Liver (tissue), 9 donors: Measurements from ENCODE around the gene SPINK1. TPM values are rescaled to one million over a fixed set of nuclear protein-coding genes. Genes with fewer than 3 reads are reported as not detected.

Source experiments
- DNase-seq: peaks from one replicate; pipeline ENCODE4 v3.0.0-alpha.2; 2017; ENCODE audit warnings: low spot score
- H3K27ac ChIP-seq, 2 donors: one replicate each; pipeline ENCODE4 v1.7.0; 2013; ENCODE audit warnings: inconsistent platforms in 2 of 2, low read length in 2 of 2, control low read depth in 1 of 2, low read depth in 1 of 2, mild to moderate bottlenecking in 1 of 2
- H3K27me3 ChIP-seq, 4 donors: one replicate each; pipeline versions ENCODE4 v1.6.1 to v1.7.0; 2013; ENCODE audit warnings: low read length in 3 of 4, inconsistent platforms in 1 of 4, mild to moderate bottlenecking in 1 of 4, moderate library complexity in 1 of 4; ENCODE audit not compliant: control insufficient read depth in 4 of 4, insufficient read depth in 4 of 4
- H3K36me3 ChIP-seq, 4 donors: one replicate each; pipeline versions ENCODE4 v1.6.1 to v1.7.0; 2013; ENCODE audit warnings: low read length in 3 of 4, mild to moderate bottlenecking in 3 of 4, low read depth in 1 of 4, moderate library complexity in 1 of 4; ENCODE audit not compliant: control insufficient read depth in 4 of 4, insufficient read depth in 3 of 4
- H3K4me1 ChIP-seq, 4 donors: one replicate each; pipeline versions ENCODE4 v1.6.1 to v1.7.0; 2013; ENCODE audit warnings: low read length in 3 of 4, mild to moderate bottlenecking in 3 of 4, moderate library complexity in 1 of 4; ENCODE audit not compliant: control insufficient read depth in 4 of 4, insufficient read depth in 4 of 4
- H3K4me3 ChIP-seq, 3 donors: one replicate each; pipeline versions ENCODE4 v1.6.1 to v1.7.0; 2013; ENCODE audit warnings: low read length in 3 of 3, control low read depth in 1 of 3, low read depth in 1 of 3, mild to moderate bottlenecking in 1 of 3
- H3K9ac ChIP-seq, 2 donors: one replicate each; pipeline ENCODE4 v1.7.0; 2013; ENCODE audit warnings: low read length in 2 of 2, mild to moderate bottlenecking in 2 of 2, moderate library complexity in 2 of 2, control low read depth in 1 of 2, low read depth in 1 of 2
- H3K9me3 ChIP-seq, 4 donors: one replicate each; pipeline versions ENCODE4 v1.6.1 to v1.7.0; 2013; ENCODE audit warnings: low read length in 3 of 4; ENCODE audit not compliant: control insufficient read depth in 4 of 4
- EGR1 ChIP-seq, 2 donors: IDR thresholded peaks; 2 replicates each; pipeline ENCODE4 v1.6.1; 2016 to 2018; ENCODE audit warnings: antibody characterized with exemption in 2 of 2, low read depth in 2 of 2
- FOXA1 ChIP-seq: IDR thresholded peaks from 2 replicates; pipeline ENCODE4 v1.6.1; 2016; ENCODE audit warnings: antibody characterized with exemption
- FOXA2 ChIP-seq: IDR thresholded peaks from 2 replicates; pipeline ENCODE4 v1.6.1; 2016; ENCODE audit warnings: antibody characterized with exemption
- GABPA ChIP-seq, 2 donors: IDR thresholded peaks in 1 of 2; conservative IDR thresholded peaks in 1 of 2; 2 replicates each; pipeline ENCODE4 v1.6.1; 2016; ENCODE audit warnings: antibody characterized with exemption in 2 of 2, mild to moderate bottlenecking in 1 of 2, moderate library complexity in 1 of 2
- HNF4A ChIP-seq, 2 donors: conservative IDR thresholded peaks; 2 replicates each; pipeline ENCODE4 v1.6.1; 2016; ENCODE audit warnings: antibody characterized with exemption in 2 of 2, mild to moderate bottlenecking in 2 of 2
- HNF4G ChIP-seq: IDR thresholded peaks from 2 replicates; pipeline ENCODE4 v1.6.1; 2016; ENCODE audit warnings: antibody characterized with exemption
- NR2F2 ChIP-seq: IDR thresholded peaks from 2 replicates; pipeline ENCODE4 v1.6.1; 2016; ENCODE audit warnings: antibody characterized with exemption
- RAD21 ChIP-seq, 2 donors: IDR thresholded peaks; 2 replicates each; pipeline ENCODE4 v1.6.1; 2016; ENCODE audit warnings: antibody characterized with exemption in 2 of 2, mild to moderate bottlenecking in 2 of 2
- SP1 ChIP-seq: IDR thresholded peaks from 2 replicates; pipeline ENCODE4 v1.6.1; 2018; ENCODE audit warnings: antibody characterized with exemption, mild to moderate bottlenecking
- TAF1 ChIP-seq: conservative IDR thresholded peaks from 2 replicates; pipeline ENCODE4 v1.6.1; 2016; ENCODE audit warnings: antibody characterized with exemption, mild to moderate bottlenecking
- YY1 ChIP-seq: IDR thresholded peaks from 2 replicates; pipeline ENCODE4 v1.6.1; 2016; ENCODE audit warnings: antibody characterized with exemption, mild to moderate bottlenecking
- WGBS: extraction: QIAGEN DNeasy Blood & Tissue Kit; methylation state at CpG from one replicate; pipeline ENCODE4 v1.1.7; 2013; 5-methylcytosine and 5-hydroxymethylcytosine counted together
- polyA plus RNA-seq, 2 donors: library from polyadenylated mRNA; stranded (reverse) in 1 of 2; unstranded in 1 of 2; fragments of 200-250 nt in 1 of 2; fragments of >200 nt in 1 of 2; fragmentation: Nextera tagmentation in 1 of 2; extraction: Ambion mirVana in 1 of 2; gene quantifications; one replicate each; pipeline versions ENCODE4 v1.2.1 to v1.2.3, GENCODE V29; 2013 to 2015
- total RNA-seq, 2 donors: library from RNA; depleted of rRNA; stranded (reverse); fragments of >200 nt; gene quantifications; one replicate each; pipeline ENCODE4 v1.2.3, GENCODE V29; 2014
- TF ChIP-seq, protein P1 (sequence below): IDR thresholded peaks from 2 replicates; pipeline ENCODE4 v1.6.1; 2016; ENCODE audit warnings: antibody characterized with exemption, mild to moderate bottlenecking
- TF ChIP-seq, protein P2 (sequence below): IDR thresholded peaks from 2 replicates; pipeline ENCODE4 v1.6.1; 2016; ENCODE audit warnings: antibody characterized with exemption
- TF ChIP-seq, protein P3 (sequence below): IDR thresholded peaks from 2 replicates; pipeline ENCODE4 v1.6.1; 2016; ENCODE audit warnings: antibody characterized with exemption
- TF ChIP-seq, protein P4 (sequence below): fragments of 150-350 bp; IDR thresholded peaks from 2 replicates; pipeline ENCODE4 v1.5.1; 2017; ENCODE audit warnings: improper control_type of control experiment, low read depth, low read length; ENCODE audit not compliant: missing input control
- TF ChIP-seq, protein P5 (sequence below): IDR thresholded peaks from 2 replicates; pipeline ENCODE4 v1.6.1; 2016; ENCODE audit warnings: antibody characterized with exemption
- donor health status: healthy.
- donor health status: healthy.
- donor health status: healthy.
- donor health status: healthy.
- donor health status: healthy.

The SPINK1 gene
- total and polyA plus RNA-seq, 4 donors: 0.33 to 2,026 (median 116) TPM

DNA sequence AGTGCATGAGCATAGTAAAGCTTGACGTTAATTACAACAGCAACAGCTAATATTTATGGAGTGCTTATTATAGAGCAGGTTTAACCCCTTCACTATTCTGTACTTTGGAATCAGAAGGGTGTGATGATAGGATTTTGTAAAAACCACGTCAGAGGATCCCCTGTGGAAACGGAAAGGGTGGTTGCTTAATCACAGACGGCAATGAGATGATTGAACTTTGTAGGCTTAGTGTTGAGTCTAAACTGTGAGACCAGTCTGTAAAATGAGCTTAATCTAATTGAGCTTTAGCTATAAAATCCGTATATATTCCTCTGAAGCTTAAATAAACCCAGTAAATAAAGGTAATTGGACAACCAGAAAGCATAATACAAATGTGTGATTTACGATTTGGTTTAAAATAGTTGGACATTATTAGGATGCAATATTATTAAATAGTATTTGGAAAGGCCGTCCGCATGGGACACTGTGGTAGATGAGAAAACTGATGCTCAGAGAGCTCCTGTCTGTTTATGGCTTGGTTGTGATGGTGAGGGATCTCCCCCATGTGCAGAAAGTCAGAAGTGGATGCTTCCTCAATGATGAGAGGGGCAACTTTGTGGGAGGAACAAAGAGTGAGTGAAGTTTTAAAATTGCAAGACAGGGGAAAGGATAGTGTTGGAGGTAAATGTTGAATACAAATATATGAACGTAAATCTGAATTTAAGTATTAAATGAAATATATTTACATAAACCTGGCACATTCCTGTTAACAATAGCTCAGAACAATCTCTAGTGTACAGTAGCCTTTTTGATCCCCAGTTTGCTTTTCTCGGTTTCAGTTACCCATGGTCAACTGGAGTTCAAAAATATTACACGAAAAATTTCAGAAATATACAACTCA is 23.7 kb upstream of the SPINK1 start:
- no peak for DNase-seq
- no peak overlapping the region for H3K27ac ChIP-seq
- H3K9ac ChIP-seq: no peak overlapping the region
- H3K36me3 ChIP-seq: no peaks in the 10 kb centered on the region
- TF ChIP-seq HNF4A (conservative IDR thresholded peaks at IDR 0.05): peak in 1 of 2 donors; percentile 30
- TF ChIP-seq, protein P1, sequence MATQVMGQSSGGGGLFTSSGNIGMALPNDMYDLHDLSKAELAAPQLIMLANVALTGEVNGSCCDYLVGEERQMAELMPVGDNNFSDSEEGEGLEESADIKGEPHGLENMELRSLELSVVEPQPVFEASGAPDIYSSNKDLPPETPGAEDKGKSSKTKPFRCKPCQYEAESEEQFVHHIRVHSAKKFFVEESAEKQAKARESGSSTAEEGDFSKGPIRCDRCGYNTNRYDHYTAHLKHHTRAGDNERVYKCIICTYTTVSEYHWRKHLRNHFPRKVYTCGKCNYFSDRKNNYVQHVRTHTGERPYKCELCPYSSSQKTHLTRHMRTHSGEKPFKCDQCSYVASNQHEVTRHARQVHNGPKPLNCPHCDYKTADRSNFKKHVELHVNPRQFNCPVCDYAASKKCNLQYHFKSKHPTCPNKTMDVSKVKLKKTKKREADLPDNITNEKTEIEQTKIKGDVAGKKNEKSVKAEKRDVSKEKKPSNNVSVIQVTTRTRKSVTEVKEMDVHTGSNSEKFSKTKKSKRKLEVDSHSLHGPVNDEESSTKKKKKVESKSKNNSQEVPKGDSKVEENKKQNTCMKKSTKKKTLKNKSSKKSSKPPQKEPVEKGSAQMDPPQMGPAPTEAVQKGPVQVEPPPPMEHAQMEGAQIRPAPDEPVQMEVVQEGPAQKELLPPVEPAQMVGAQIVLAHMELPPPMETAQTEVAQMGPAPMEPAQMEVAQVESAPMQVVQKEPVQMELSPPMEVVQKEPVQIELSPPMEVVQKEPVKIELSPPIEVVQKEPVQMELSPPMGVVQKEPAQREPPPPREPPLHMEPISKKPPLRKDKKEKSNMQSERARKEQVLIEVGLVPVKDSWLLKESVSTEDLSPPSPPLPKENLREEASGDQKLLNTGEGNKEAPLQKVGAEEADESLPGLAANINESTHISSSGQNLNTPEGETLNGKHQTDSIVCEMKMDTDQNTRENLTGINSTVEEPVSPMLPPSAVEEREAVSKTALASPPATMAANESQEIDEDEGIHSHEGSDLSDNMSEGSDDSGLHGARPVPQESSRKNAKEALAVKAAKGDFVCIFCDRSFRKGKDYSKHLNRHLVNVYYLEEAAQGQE: no peak
- H3K9me3 ChIP-seq: no peaks in the 10 kb centered on the region
- H3K4me3 ChIP-seq: no peak overlapping the region
- peaks cover 0 to 2% (median under 1%) of the 10 kb centered on the region in 4 donors for H3K4me1 ChIP-seq
- no peaks in the 10 kb centered on the region for H3K27me3 ChIP-seq
- WGBS: 62% methylated on average over 11 of the region's 11 CpGs

DNA sequence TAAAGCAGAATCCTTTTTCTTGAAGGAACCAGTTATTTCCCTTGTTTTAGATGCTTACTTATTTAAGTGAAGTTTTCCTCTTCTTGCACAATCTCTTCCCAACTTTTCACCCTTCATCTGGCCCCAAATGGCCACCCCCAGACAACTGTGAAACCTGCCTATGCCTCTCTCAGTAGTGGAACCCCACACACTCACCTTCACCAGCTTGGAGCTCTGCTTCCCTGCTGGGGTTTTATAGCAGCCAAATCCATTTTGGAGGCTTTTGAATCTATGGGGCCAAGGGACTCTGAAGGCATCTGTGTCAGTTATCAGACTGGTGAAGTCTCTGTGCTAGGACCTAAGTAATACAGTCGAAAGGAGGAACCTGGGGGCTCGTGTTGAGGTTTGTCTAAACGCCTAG is 22.9 kb upstream of the SPINK1 start:
- TF ChIP-seq GABPA (IDR thresholded peaks at IDR 0.05 in 1 of 2, conservative IDR thresholded peaks at IDR 0.05 in 1 of 2) (no peak), TAF1 (no peak), NR2F2 (no peak), RAD21 (IDR thresholded peaks at IDR 0.05) (no peak), HNF4A (conservative IDR thresholded peaks at IDR 0.05) (no peak), FOXA1 (no peak), HNF4G (no peak), FOXA2 (no peak), EGR1 (IDR thresholded peaks at IDR 0.05; ENCODE audit: low read depth in 2 of 2) (no peak), SP1 (no peak), YY1 (no peak)
- TF ChIP-seq, protein P2, sequence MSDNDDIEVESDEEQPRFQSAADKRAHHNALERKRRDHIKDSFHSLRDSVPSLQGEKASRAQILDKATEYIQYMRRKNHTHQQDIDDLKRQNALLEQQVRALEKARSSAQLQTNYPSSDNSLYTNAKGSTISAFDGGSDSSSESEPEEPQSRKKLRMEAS: no peak
- TF ChIP-seq, protein P3, sequence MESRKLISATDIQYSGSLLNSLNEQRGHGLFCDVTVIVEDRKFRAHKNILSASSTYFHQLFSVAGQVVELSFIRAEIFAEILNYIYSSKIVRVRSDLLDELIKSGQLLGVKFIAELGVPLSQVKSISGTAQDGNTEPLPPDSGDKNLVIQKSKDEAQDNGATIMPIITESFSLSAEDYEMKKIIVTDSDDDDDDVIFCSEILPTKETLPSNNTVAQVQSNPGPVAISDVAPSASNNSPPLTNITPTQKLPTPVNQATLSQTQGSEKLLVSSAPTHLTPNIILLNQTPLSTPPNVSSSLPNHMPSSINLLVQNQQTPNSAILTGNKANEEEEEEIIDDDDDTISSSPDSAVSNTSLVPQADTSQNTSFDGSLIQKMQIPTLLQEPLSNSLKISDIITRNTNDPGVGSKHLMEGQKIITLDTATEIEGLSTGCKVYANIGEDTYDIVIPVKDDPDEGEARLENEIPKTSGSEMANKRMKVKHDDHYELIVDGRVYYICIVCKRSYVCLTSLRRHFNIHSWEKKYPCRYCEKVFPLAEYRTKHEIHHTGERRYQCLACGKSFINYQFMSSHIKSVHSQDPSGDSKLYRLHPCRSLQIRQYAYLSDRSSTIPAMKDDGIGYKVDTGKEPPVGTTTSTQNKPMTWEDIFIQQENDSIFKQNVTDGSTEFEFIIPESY: no peak
- TF ChIP-seq, protein P4, sequence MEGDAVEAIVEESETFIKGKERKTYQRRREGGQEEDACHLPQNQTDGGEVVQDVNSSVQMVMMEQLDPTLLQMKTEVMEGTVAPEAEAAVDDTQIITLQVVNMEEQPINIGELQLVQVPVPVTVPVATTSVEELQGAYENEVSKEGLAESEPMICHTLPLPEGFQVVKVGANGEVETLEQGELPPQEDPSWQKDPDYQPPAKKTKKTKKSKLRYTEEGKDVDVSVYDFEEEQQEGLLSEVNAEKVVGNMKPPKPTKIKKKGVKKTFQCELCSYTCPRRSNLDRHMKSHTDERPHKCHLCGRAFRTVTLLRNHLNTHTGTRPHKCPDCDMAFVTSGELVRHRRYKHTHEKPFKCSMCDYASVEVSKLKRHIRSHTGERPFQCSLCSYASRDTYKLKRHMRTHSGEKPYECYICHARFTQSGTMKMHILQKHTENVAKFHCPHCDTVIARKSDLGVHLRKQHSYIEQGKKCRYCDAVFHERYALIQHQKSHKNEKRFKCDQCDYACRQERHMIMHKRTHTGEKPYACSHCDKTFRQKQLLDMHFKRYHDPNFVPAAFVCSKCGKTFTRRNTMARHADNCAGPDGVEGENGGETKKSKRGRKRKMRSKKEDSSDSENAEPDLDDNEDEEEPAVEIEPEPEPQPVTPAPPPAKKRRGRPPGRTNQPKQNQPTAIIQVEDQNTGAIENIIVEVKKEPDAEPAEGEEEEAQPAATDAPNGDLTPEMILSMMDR: no peak
- TF ChIP-seq, protein P5, sequence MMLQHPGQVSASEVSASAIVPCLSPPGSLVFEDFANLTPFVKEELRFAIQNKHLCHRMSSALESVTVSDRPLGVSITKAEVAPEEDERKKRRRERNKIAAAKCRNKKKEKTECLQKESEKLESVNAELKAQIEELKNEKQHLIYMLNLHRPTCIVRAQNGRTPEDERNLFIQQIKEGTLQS: no peak
- TF ChIP-seq, protein P1: no peak
- H3K27ac ChIP-seq: no peak overlapping the region
- H3K9ac ChIP-seq: no peak overlapping the region
- H3K27me3 ChIP-seq: no peaks in the 10 kb centered on the region
- no peaks in the 10 kb centered on the region for H3K36me3 ChIP-seq
- H3K4me3 ChIP-seq: no peak overlapping the region
- WGBS: 84% methylated on average over 3 of the region's 3 CpGs
- H3K4me1 ChIP-seq: no peaks in the 10 kb centered on the region
- H3K9me3 ChIP-seq: no peaks in the 10 kb centered on the region
- no peak for DNase-seq
